T-cell (primary cell): ENCODE data around the gene VTA1. TPM values are rescaled to one million over a fixed set of nuclear protein-coding genes. Genes with fewer than 3 reads are reported as not detected.
"Not testable (repeated sequence)": the region's sequence is repeated elsewhere in the genome, so short reads cannot be mapped to it uniquely, and the experiment has no call there.

Experiments used
- ATAC-seq, 4 experiments: fragments of 200-7000 bp in 3 of 4; fragments of 150-1000 bp in 1 of 4; cut with Tn5 transposase; replicated peaks in 1 of 4; 1 replicate in 3 of 4; 2 replicates in 1 of 4; pipeline ENCODE4 v1.10.0; 2021; ENCODE audit warnings: moderate library complexity in 3 of 4, mild to moderate bottlenecking in 2 of 4, moderate number of reproducible peaks in 1 of 4
- CTCF ChIA-PET, 2 donors: fragments of 300-600 bp; sonication (Branson Sonifier 250); formaldehyde crosslinking; loops; one replicate each; lab custom pipeline; 2022; ENCODE audit warnings: antibody characterized with exemption in 2 of 2; lab: Charles Lee
- POLR2A ChIA-PET, 2 donors: fragments of 300-600 bp; sonication (Branson Sonifier 250); formaldehyde crosslinking; loops; one replicate each; lab custom pipeline; 2022; ENCODE audit warnings: antibody characterized with exemption in 2 of 2; lab: Charles Lee
- DNase-seq, 35 experiments: peaks; one replicate each; pipeline versions ENCODE4 v3.0.0 to v3.0.0-alpha.2; 2013 to 2023
- H3K27ac ChIP-seq: one replicate; pipeline ENCODE4 v1.5.1; 2013; ENCODE audit warnings: low read length
- H3K27me3 ChIP-seq, 2 experiments: replicated peaks in 1 of 2; 1 replicate in 1 of 2; 2 replicates in 1 of 2; pipeline versions ENCODE4 v1.6.1 to v1.7.0; 2013; ENCODE audit warnings: low read length in 1 of 2, mixed read lengths in 1 of 2; ENCODE audit not compliant: control insufficient read depth in 2 of 2, insufficient read depth in 2 of 2; ENCODE audit errors: extremely low read depth in 1 of 2
- H3K36me3 ChIP-seq, 2 donors: 1 replicate in 1 of 2; 2 replicates in 1 of 2; pipeline versions ENCODE4 v1.6.1 to v1.7.0; 2013; ENCODE audit warnings: low read length in 1 of 2; ENCODE audit not compliant: control insufficient read depth in 2 of 2, insufficient read depth in 1 of 2; ENCODE audit errors: extremely low read depth in 1 of 2
- H3K4me1 ChIP-seq, 2 experiments: 1 replicate in 1 of 2; 2 replicates in 1 of 2; pipeline versions ENCODE4 v1.6.1 to v1.7.0; 2013; ENCODE audit warnings: low read length in 2 of 2, mixed read lengths in 1 of 2; ENCODE audit not compliant: insufficient read depth in 2 of 2, control insufficient read depth in 1 of 2; ENCODE audit errors: extremely low read depth in 1 of 2
- H3K4me3 ChIP-seq, 2 donors: 1 replicate in 1 of 2; 2 replicates in 1 of 2; pipeline versions ENCODE4 v1.5.1 to v1.7.0; 2013; ENCODE audit warnings: mild to moderate bottlenecking in 2 of 2, low read length in 1 of 2, moderate library complexity in 1 of 2; ENCODE audit not compliant: control insufficient read depth in 1 of 2; ENCODE audit errors: extremely low read depth in 1 of 2
- H3K9me3 ChIP-seq: 2 replicates; pipeline ENCODE4 v1.7.0; 2013
- H3K27ac Mint-ChIP-seq, 2 donors: one replicate each; pipeline ENCODE4 v1.8.0; 2020 to 2021; ENCODE audit warnings: mild to moderate bottlenecking in 2 of 2, mixed read lengths in 2 of 2
- H3K27me3 Mint-ChIP-seq, 2 donors: one replicate each; pipeline ENCODE4 v1.8.0; 2021 to 2022; ENCODE audit warnings: mixed read lengths in 2 of 2
- H3K36me3 Mint-ChIP-seq: one replicate; pipeline ENCODE4 v1.8.0; 2021; ENCODE audit warnings: mixed read lengths
- H3K4me1 Mint-ChIP-seq, 3 donors: one replicate each; pipeline ENCODE4 v1.8.0; 2020 to 2022; ENCODE audit warnings: mixed read lengths in 3 of 3, mild to moderate bottlenecking in 1 of 3
- H3K4me3 Mint-ChIP-seq, 3 donors: one replicate each; pipeline ENCODE4 v1.8.0; 2020 to 2022; ENCODE audit warnings: mild to moderate bottlenecking in 3 of 3, mixed read lengths in 3 of 3, moderate library complexity in 3 of 3
- H3K9me3 Mint-ChIP-seq, 3 donors: one replicate each; pipeline ENCODE4 v1.8.0; 2020 to 2022; ENCODE audit warnings: mixed read lengths in 3 of 3
- WGBS: methylation state at CpG from one replicate; pipeline ENCODE4 v1.1.5; 2013; ENCODE audit warnings: missing lambda C conversion rate; ENCODE audit not compliant: insufficient coverage; 5-methylcytosine and 5-hydroxymethylcytosine counted together
- total RNA-seq, 35 experiments: library from RNA in 6 of 35; stranded (reverse) in 6 of 35; fragments of 120-200 nt in 1 of 35; gene quantifications; one replicate each; pipeline versions ENCODE4 v1.2.1 to v1.2.4 and lab custom pipeline; 2013 to 2026

VTA1 gene
- total RNA-seq (10 to 100 TPM; 19.2 to 31.5 (median 29.0) TPM), total RNA-seq (lab: John Stamatoyannopoulos, UW) (24.4 to 105 (median 43.3) reads per million in 29 experiments)
- 37.3 TPM for total RNA-seq (2013)

DNA sequence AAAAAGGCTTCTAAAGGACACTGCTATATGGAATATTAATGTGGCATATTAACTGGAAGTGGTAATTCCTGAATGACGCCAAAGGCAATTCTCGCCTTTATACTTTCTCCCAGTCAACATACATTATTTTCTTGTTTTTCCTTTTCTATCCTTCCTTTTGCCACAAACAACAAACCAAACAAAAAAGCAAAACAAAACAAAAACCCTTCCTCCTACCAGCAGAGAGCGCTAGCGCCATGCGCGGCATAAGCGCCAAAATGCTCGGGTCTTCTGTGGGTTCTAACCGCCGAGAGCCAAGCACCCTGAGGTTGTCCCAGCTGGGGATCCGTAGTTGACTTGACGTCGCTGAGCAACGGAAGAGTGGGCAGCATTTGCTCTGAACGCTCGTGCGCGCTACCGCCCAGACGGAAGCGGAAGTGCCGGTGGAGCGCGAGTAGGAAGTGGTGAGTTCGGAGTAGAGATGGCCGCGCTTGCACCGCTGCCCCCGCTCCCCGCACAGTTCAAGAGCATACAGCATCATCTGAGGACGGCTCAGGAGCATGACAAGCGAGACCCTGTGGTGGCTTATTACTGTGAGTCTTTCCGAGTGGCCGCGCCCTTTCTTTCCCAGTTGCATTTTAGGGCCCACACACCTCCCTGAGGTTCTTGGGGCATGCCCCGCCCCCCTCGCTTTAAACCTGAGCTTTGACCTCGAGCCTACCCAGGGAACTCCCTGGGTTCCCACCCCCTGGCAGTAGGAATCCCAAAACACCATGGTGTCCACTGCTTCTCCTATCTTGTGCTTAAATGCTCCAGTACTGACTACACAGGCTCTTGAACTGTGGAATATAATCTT lies at the start of gene VTA1, which contains the start of gene NMBR:
Gene VTA1 (plus strand): TSS at position 436 of the 835 bp plus-strand sequence. CDS start 25 bp downstream, at position 461.
Gene NMBR (minus strand): TSS at position 295 of the 835 bp plus-strand sequence. CDS start 58,464 bp downstream, outside the sequence.
- POLR2A ChIA-PET: interaction anchor here (0.6 to 1.6 kb wide), 3 partner anchors 8 to 245 kb away, joined by 3 to 4 read pairs (median 3); no protein-coding TSS in a partner anchor

GRCh38 chr6:142104820-142105219 lies 42.2 kb upstream of the VTA1 start:
- POLR2A ChIA-PET, H3K36me3 ChIP-seq, CTCF ChIA-PET, H3K4me1 Mint-ChIP-seq, ATAC-seq, DNase-seq, H3K4me3 Mint-ChIP-seq, H3K9me3 ChIP-seq, H3K27ac Mint-ChIP-seq, H3K27me3 ChIP-seq, H3K4me3 ChIP-seq, H3K36me3 Mint-ChIP-seq, H3K4me1 ChIP-seq, H3K27ac ChIP-seq, H3K9me3 Mint-ChIP-seq: not testable (repeated sequence)
- peaks cover 0 to 11% of the 10 kb centered on the region in 2 donors for H3K27me3 Mint-ChIP-seq
- WGBS: 69% methylated on average over 4 of the region's 5 CpGs

More for the DNA sequence above, at the start of gene VTA1, which contains the start of gene NMBR:
- no peaks in the 10 kb centered on the region for H3K27me3 Mint-ChIP-seq
- ATAC-seq: peak; percentile 93 to 97 (median 97)
- H3K4me3 Mint-ChIP-seq: peak within 1 kb of the TSS; percentile 94 to 97 (median 95)
- Histone ChIP-seq H3K27me3 (no peaks in the 10 kb centered on the region), H3K4me3 (peak within 1 kb of the TSS; percentile 94 to 96), H3K9me3 (no peaks in the 10 kb centered on the region), H3K4me1 (peaks cover 4 to 20% of the 10 kb centered on the region in 2 experiments), H3K36me3 (peaks cover 3 to 6% of the 10 kb centered on the region in 2 donors), H3K27ac (peak within 1 kb of the TSS; percentile 68)
- under 1% methylated on average over 35 of the region's 38 CpGs for WGBS
- H3K36me3 Mint-ChIP-seq: peaks cover 10% of the 10 kb centered on the region
- H3K9me3 Mint-ChIP-seq: no peaks in the 10 kb centered on the region
- peaks cover 62 to 68% (median 62%) of the 10 kb centered on the region in 3 donors for H3K4me1 Mint-ChIP-seq
- peak; percentile 84 to 99 (median 97) for DNase-seq
- H3K27ac Mint-ChIP-seq: peak within 1 kb of the TSS; percentile 93
- CTCF ChIA-PET: interaction anchor here (0.6 to 5.7 kb wide), 8 partner anchors 9 to 1857 kb away, joined by 3 to 41 read pairs (median 6); no protein-coding TSS in a partner anchor

DNA sequence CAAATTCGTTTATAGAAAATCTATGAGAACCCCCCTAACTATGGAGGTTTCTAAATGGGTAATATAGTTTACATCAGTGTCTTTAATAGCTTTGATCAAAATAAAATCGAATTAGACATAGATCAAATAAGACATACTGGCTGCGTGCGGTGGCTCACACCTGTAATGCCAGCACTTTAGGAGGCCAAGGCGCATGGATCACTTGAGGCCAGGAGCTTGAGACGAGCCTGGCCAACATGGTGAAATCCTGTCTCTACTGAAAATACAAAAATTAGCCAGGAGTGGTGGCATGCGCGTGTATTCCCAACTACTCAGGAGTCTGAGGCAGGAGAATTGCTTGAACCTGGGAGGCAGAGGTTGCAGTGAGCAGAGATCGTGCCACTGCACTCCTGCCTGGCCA lies 36.2 kb upstream of the VTA1 start:
- WGBS: 83% methylated on average over 4 of the region's 9 CpGs
- H3K27me3 ChIP-seq, H3K9me3 Mint-ChIP-seq, H3K27ac ChIP-seq, H3K27ac Mint-ChIP-seq, H3K36me3 ChIP-seq, H3K4me1 Mint-ChIP-seq, H3K27me3 Mint-ChIP-seq, H3K4me1 ChIP-seq, DNase-seq, H3K4me3 Mint-ChIP-seq, H3K4me3 ChIP-seq, H3K36me3 Mint-ChIP-seq, POLR2A ChIA-PET, H3K9me3 ChIP-seq, ATAC-seq: not testable (repeated sequence)
- CTCF ChIA-PET: interaction anchor here (0.7 to 1.4 kb wide), 3 partner anchors 12 to 155 kb away, joined by 5 to 6 read pairs (median 6); no protein-coding TSS in a partner anchor

DNA sequence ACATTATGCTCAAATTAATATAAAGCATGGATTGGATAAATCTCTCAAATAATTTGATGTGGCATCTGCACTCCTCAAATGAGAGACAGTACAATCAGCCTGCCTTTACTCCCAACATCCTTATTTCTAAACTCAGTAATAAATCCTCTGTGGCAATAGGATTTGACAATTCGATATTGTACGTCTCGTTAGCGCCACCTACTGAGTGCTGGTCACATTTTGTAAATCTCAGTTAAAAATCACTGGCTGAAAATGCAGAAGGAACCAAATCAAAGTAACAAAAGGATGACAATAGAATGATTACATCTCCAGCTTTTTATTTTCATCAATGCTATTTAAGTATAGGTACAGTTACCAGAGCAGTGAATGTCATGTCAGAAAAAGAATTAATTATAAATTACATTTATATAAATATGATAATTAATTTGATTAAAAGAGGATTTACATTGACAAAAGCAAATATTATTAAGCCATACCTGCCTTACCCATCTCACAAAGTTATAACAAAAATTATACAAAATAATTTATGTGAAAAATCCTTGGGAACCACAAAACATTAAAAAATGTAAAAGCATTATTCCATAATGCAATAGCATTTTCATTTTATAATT lies 34.5 kb upstream of the VTA1 start:
- no peak overlapping the region for H3K27ac Mint-ChIP-seq
- H3K4me1 ChIP-seq: no peaks in the 10 kb centered on the region
- H3K4me1 Mint-ChIP-seq: no peaks in the 10 kb centered on the region
- ChIA-PET CTCF (interaction anchor here in 1 of 2 donors (1.0 to 1.6 kb wide), 3 partner anchors 9 to 435 kb away, joined by 4 to 5 read pairs (median 4); no protein-coding TSS in a partner anchor), POLR2A (no interaction called here)
- 0% methylated on average over 1 of the region's 4 CpGs for WGBS
- no peaks in the 10 kb centered on the region for H3K27me3 ChIP-seq
- H3K27ac ChIP-seq: no peak overlapping the region
- H3K4me3 ChIP-seq: no peak overlapping the region
- no peaks in the 10 kb centered on the region for H3K9me3 Mint-ChIP-seq
- H3K27me3 Mint-ChIP-seq: peaks cover 3 to 4% of the 10 kb centered on the region in 2 donors
- H3K36me3 Mint-ChIP-seq: no peaks in the 10 kb centered on the region
- H3K36me3 ChIP-seq: no peaks in the 10 kb centered on the region
- DNase-seq (peak in 34 of 35 experiments; percentile 14 to 77 (median 55)), ATAC-seq (peak in 1 of 4 experiments; percentile 48)
- H3K4me3 Mint-ChIP-seq: no peak overlapping the region
- no peaks in the 10 kb centered on the region for H3K9me3 ChIP-seq

GRCh38 chr6:142117366-142117765 lies 29.7 kb upstream of the VTA1 start:
- Mint-ChIP-seq H3K9me3 (no peaks in the 10 kb centered on the region), H3K4me1 (no peaks in the 10 kb centered on the region), H3K4me3 (no peak overlapping the region), H3K36me3 (no peaks in the 10 kb centered on the region), H3K27me3 (peaks cover 5 to 17% of the 10 kb centered on the region in 2 donors), H3K27ac (no peak overlapping the region)
- ATAC-seq (no peak), DNase-seq (no peak)
- WGBS: no CpG with 5 or more reads among the region's 2 CpGs
- no peak overlapping the region for H3K27ac ChIP-seq
- CTCF ChIA-PET: interaction anchor here in 1 of 2 donors (0.5 kb wide), 1 partner anchor 1362 kb away, joined by 3 read pairs; no protein-coding TSS in a partner anchor
- POLR2A ChIA-PET: no interaction called here
- no peaks in the 10 kb centered on the region for H3K9me3 ChIP-seq
- no peaks in the 10 kb centered on the region for H3K36me3 ChIP-seq
- H3K4me1 ChIP-seq: no peaks in the 10 kb centered on the region
- no peak overlapping the region for H3K4me3 ChIP-seq
- no peaks in the 10 kb centered on the region for H3K27me3 ChIP-seq

DNA sequence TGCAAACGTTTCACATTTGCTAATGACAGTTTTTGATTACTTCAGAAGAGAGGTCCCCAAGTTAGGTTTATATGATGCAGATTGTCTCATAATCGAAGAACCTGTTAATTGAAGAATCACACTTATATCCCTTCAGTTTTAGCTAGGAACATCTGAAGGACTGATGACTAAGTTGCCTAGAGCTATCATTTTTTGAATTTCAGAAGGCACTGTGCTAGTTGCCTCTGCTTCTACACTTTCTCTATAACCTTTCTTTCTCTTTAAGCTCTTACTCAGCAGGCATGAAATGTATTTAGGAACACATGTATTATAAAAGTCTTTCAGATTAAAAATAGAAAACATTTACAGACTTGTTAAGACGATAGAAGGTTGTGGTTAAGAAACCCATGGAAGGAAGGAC lies 28.7 kb upstream of the VTA1 start:
- no peak overlapping the region for H3K27ac ChIP-seq
- H3K27me3 ChIP-seq: no peaks in the 10 kb centered on the region
- H3K36me3 ChIP-seq: no peaks in the 10 kb centered on the region
- no peaks in the 10 kb centered on the region for H3K9me3 Mint-ChIP-seq
- WGBS: no CpG with 5 or more reads among the region's 3 CpGs
- CTCF ChIA-PET: no interaction called here
- ATAC-seq (no peak), DNase-seq (no peak)
- no peaks in the 10 kb centered on the region for H3K9me3 ChIP-seq
- H3K4me3 ChIP-seq: no peak overlapping the region
- POLR2A ChIA-PET: no interaction called here
- peaks cover 5 to 17% of the 10 kb centered on the region in 2 donors for H3K27me3 Mint-ChIP-seq
- no peaks in the 10 kb centered on the region for H3K4me1 ChIP-seq
- H3K4me1 Mint-ChIP-seq: no peaks in the 10 kb centered on the region
- H3K4me3 Mint-ChIP-seq: no peak overlapping the region
- no peak overlapping the region for H3K27ac Mint-ChIP-seq
- no peaks in the 10 kb centered on the region for H3K36me3 Mint-ChIP-seq
